GM23338 (cell line): ENCODE measurements around the gene ANO10. TPM values are rescaled to one million over a fixed set of nuclear protein-coding genes. Genes with fewer than 3 reads are reported as not detected.
A peak's percentile ranks its signal among the peaks of the same experiment; 100 is the strongest.

Experiments used
- ATAC-seq: fragments of 200-7000 bp; cut with Tn5 transposase; 3 replicates; pipeline ENCODE4 v1.9.1; 2020
- DNase-seq: peaks from one replicate; pipeline ENCODE4 v3.0.0-alpha.2; 2015; ENCODE audit warnings: low spot score
- H2AFZ ChIP-seq: fragments of 200-600 bp; sonication (generic); 2 replicates; pipeline ENCODE4 v1.8.0; 2016; ENCODE audit warnings: antibody characterized with exemption, mild to moderate bottlenecking, moderate library complexity
- H3F3A ChIP-seq: fragments of 200-600 bp; sonication (generic); replicated peaks from 2 replicates; pipeline ENCODE4 v1.8.0; 2017; ENCODE audit warnings: antibody characterized with exemption, mixed run types, low read depth
- H3K27ac ChIP-seq: fragments of 200-600 bp; sonication (generic); 2 replicates; pipeline ENCODE4 v1.6.1; 2016; ENCODE audit warnings: low read depth
- H3K27me3 ChIP-seq: fragments of 200-600 bp; sonication (generic); 2 replicates; pipeline ENCODE4 v1.8.0; 2016; ENCODE audit warnings: mild to moderate bottlenecking, mixed run types, moderate library complexity; ENCODE audit not compliant: insufficient read depth
- H3K36me3 ChIP-seq: fragments of 200-600 bp; sonication (generic); 2 replicates; pipeline ENCODE4 v1.8.0; 2016; ENCODE audit warnings: mild to moderate bottlenecking; ENCODE audit not compliant: insufficient read depth
- H3K4me1 ChIP-seq: fragments of 200-600 bp; sonication (generic); 2 replicates; pipeline ENCODE4 v1.8.0; 2016; ENCODE audit warnings: mild to moderate bottlenecking, moderate library complexity; ENCODE audit not compliant: insufficient read depth
- H3K4me2 ChIP-seq: fragments of 200-600 bp; sonication (generic); 2 replicates; pipeline ENCODE4 v1.7.1; 2017; ENCODE audit warnings: mixed run types
- H3K4me3 ChIP-seq: fragments of 200-600 bp; sonication (generic); 2 replicates; pipeline ENCODE4 v1.6.1; 2016; ENCODE audit warnings: mixed run types
- H3K79me2 ChIP-seq: fragments of 200-600 bp; sonication (generic); replicated peaks from 2 replicates; pipeline ENCODE4 v1.8.0; 2017; ENCODE audit warnings: mild to moderate bottlenecking; ENCODE audit not compliant: insufficient read depth
- H3K9me2 ChIP-seq: fragments of 200-600 bp; sonication (generic); 2 replicates; pipeline ENCODE4 v1.8.0; 2017; ENCODE audit not compliant: insufficient read depth
- H4K20me1 ChIP-seq: fragments of 200-600 bp; sonication (generic); replicated peaks from 2 replicates; pipeline ENCODE4 v1.8.0; 2017; ENCODE audit warnings: mild to moderate bottlenecking; ENCODE audit not compliant: insufficient read depth
- H3K27ac Mint-ChIP-seq: 2 replicates; pipeline ENCODE4 v1.8.0; 2020; ENCODE audit warnings: inconsistent platforms, mild to moderate bottlenecking, moderate library complexity, mixed read lengths
- H3K27me3 Mint-ChIP-seq: 3 replicates; pipeline ENCODE4 v1.8.0; 2022; ENCODE audit warnings: low read depth, mild to moderate bottlenecking, moderate library complexity, mixed read lengths, inconsistent platforms; ENCODE audit not compliant: insufficient read depth, poor library complexity
- H3K36me3 Mint-ChIP-seq: 3 replicates; pipeline ENCODE4 v1.8.0; 2021; ENCODE audit warnings: low read depth, mild to moderate bottlenecking, inconsistent platforms, moderate library complexity, mixed read lengths
- H3K4me1 Mint-ChIP-seq: 3 replicates; pipeline ENCODE4 v1.8.0; 2020; ENCODE audit warnings: mild to moderate bottlenecking, inconsistent platforms, mixed read lengths
- H3K4me3 Mint-ChIP-seq: 3 replicates; pipeline ENCODE4 v1.8.0; 2021; ENCODE audit warnings: moderate library complexity, mild to moderate bottlenecking, inconsistent platforms, mixed read lengths
- H3K9me3 Mint-ChIP-seq: 3 replicates; pipeline ENCODE4 v1.8.0; 2020; ENCODE audit warnings: moderate library complexity, mild to moderate bottlenecking, inconsistent platforms, mixed read lengths
- ETS1 ChIP-seq: IDR thresholded peaks from 2 replicates; pipeline ENCODE4 v1.6.1; 2016; ENCODE audit warnings: antibody characterized with exemption
- EZH2phosphoT487 ChIP-seq: fragments of 200-600 bp; sonication (generic); IDR thresholded peaks from one replicate; pipeline ENCODE4 v1.8.1; 2018; ENCODE audit warnings: antibody characterized with exemption; ENCODE audit not compliant: unreplicated experiment
- JUNB ChIP-seq: IDR thresholded peaks from one replicate; pipeline ENCODE4 v1.6.1; 2016; ENCODE audit warnings: antibody characterized with exemption; ENCODE audit not compliant: unreplicated experiment
- REST ChIP-seq: IDR thresholded peaks from one replicate; pipeline ENCODE4 v1.6.1; 2018; ENCODE audit warnings: antibody characterized with exemption; ENCODE audit not compliant: unreplicated experiment
- ZNF114 ChIP-seq: fragments of 250-450 bp; sonication (Bioruptor Pico); IDR thresholded peaks from 2 replicates; pipeline ENCODE4 v1.5.0; 2020; ENCODE audit warnings: mild to moderate bottlenecking, moderate library complexity
- ZNF331 ChIP-seq: fragments of 250-450 bp; sonication (Bioruptor Pico); IDR thresholded peaks from 2 replicates; pipeline ENCODE4 v1.5.0; 2020; ENCODE audit warnings: low read depth, mild to moderate bottlenecking, moderate library complexity
- polyA plus RNA-seq: library from polyadenylated mRNA; unstranded; fragments of >200 nt; fragmentation: Nextera tagmentation; extraction: Ambion mirVana; gene quantifications from 2 replicates; pipeline ENCODE4 v1.2.1, GENCODE V29; 2016
- total RNA-seq: library from RNA; depleted of rRNA; stranded (reverse); fragments of >200 nt; shearing (Covaris generic); gene quantifications from 2 replicates; pipeline ENCODE4 v1.2.3, GENCODE V29; 2014

Gene ANO10
- total and polyA plus RNA-seq, 2 experiments from 2014 or later = 29.2 to 48.1 TPM

GRCh38 chr3:43648957-43649356 lies 27.1 kb upstream of the ANO10 start:
- Histone ChIP-seq H3K36me3 (no peaks in the 10 kb centered on the region), H3K4me1 (peaks cover 10% of the 10 kb centered on the region; the same call in 1 of the 2 replicates), H3K4me2 (no peak overlapping the region), H3K79me2 (no peaks in the 10 kb centered on the region), H2AFZ (no peak overlapping the region), H4K20me1 (no peaks in the 10 kb centered on the region), H3K27me3 (no peaks in the 10 kb centered on the region), H3F3A (no peaks in the 10 kb centered on the region), H3K9me2 (no peaks in the 10 kb centered on the region), H3K27ac (no peak overlapping the region), H3K4me3 (no peak overlapping the region)
- peaks cover 3% of the 10 kb centered on the region; the same call in 1 of the 3 replicates for H3K36me3 Mint-ChIP-seq
- H3K27ac Mint-ChIP-seq = no peak overlapping the region
- H3K4me3 Mint-ChIP-seq = no peak overlapping the region
- H3K4me1 Mint-ChIP-seq = peaks cover 34% of the 10 kb centered on the region
- TF ChIP-seq ETS1 = no peak
- no peak for TF ChIP-seq REST
- no peak for TF ChIP-seq JUNB
- no peak for TF ChIP-seq ZNF114
- no peak for TF ChIP-seq ZNF331
- peaks cover 8% of the 10 kb centered on the region for H3K27me3 Mint-ChIP-seq
- no peak for DNase-seq
- no peak for ATAC-seq
- H3K9me3 Mint-ChIP-seq = no peaks in the 10 kb centered on the region

- no peak overlapping the region for H3K27ac ChIP-seq
- H3K9me3 Mint-ChIP-seq = no peaks in the 10 kb centered on the region
- peaks cover 11% of the 10 kb centered on the region for H3K27me3 Mint-ChIP-seq
- peak overlapping the region; percentile 14; the same call in 1 of the 2 replicates for H3K27ac Mint-ChIP-seq
- H4K20me1 ChIP-seq = no peaks in the 10 kb centered on the region
- H3K79me2 ChIP-seq = no peaks in the 10 kb centered on the region
- peaks cover 10% of the 10 kb centered on the region; the same call in 1 of the 2 replicates for H3K4me1 ChIP-seq
- H3K27me3 ChIP-seq = no peaks in the 10 kb centered on the region
- no peaks in the 10 kb centered on the region for H3K36me3 ChIP-seq
- H2AFZ ChIP-seq = no peak overlapping the region
- TF ChIP-seq ZNF114 = no peak
- TF ChIP-seq EZH2phosphoT487 = no peak
- no peak for TF ChIP-seq REST
- DNase-seq (peak; percentile 30), ATAC-seq (peak; percentile 42; the same call in 1 of the 3 replicates)
- peaks cover 36% of the 10 kb centered on the region for H3K4me1 Mint-ChIP-seq
- H3K36me3 Mint-ChIP-seq = peaks cover 3% of the 10 kb centered on the region; the same call in 1 of the 3 replicates
- no peak overlapping the region for H3K4me3 Mint-ChIP-seq
- no peak overlapping the region for H3K4me3 ChIP-seq
- no peaks in the 10 kb centered on the region for H3K9me2 ChIP-seq
- no peaks in the 10 kb centered on the region for H3F3A ChIP-seq
- 0 out of 2 replicates have a peak overlapping the region, but pooled peaks have one; percentile 8 for H3K4me2 ChIP-seq
Measured at GRCh38 chr3:43647331-43648166, 25.7 kb upstream of the ANO10 start.
